ENCODE measurements around the gene TM9SF3. TPM values are rescaled to one million over a fixed set of nuclear protein-coding genes. Genes with fewer than 3 reads are reported as not detected.
A peak's percentile ranks its signal among the peaks of the same experiment; 100 is the strongest.

TM9SF3 gene
- total RNA-seq, 2 donors from 2014 or later = 74.1 to 165 TPM

DNA sequence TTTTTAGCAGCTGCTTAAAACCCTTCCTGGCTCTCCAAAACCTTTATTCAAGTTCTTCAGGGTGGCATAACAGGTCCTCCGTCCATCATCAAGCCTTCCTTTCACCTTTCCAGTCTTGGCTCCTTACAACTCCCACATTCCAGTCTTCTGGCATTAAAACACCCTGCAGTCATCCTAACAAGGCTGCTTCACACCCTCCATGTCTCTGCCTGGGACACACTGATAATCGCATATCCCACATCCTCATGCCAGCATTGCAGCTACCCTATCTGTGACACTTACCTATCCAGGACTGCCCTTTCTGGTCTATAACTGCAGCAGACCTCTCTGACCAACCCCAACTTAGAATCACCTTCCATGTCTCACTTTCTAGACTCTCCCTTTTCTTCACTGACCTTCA is 70.5 kb downstream of the TM9SF3 start:
- H3K4me3 ChIP-seq = no peak overlapping the region
- intact Hi-C loops (cut with DNase I) = no loop called here
- H3K4me1 ChIP-seq (replicated peaks) = no peaks in the 10 kb centered on the region
- H3K27ac ChIP-seq = no peak overlapping the region
- TF ChIP-seq POLR2AphosphoS5 (IDR thresholded peaks at IDR 0.05) (no peak), POLR2A (IDR thresholded peaks at IDR 0.05) (no peak)
- TF ChIP-seq, protein P1, sequence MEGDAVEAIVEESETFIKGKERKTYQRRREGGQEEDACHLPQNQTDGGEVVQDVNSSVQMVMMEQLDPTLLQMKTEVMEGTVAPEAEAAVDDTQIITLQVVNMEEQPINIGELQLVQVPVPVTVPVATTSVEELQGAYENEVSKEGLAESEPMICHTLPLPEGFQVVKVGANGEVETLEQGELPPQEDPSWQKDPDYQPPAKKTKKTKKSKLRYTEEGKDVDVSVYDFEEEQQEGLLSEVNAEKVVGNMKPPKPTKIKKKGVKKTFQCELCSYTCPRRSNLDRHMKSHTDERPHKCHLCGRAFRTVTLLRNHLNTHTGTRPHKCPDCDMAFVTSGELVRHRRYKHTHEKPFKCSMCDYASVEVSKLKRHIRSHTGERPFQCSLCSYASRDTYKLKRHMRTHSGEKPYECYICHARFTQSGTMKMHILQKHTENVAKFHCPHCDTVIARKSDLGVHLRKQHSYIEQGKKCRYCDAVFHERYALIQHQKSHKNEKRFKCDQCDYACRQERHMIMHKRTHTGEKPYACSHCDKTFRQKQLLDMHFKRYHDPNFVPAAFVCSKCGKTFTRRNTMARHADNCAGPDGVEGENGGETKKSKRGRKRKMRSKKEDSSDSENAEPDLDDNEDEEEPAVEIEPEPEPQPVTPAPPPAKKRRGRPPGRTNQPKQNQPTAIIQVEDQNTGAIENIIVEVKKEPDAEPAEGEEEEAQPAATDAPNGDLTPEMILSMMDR (IDR thresholded peaks at IDR 0.05) = no peak
- no peak for DNase-seq (ENCODE audit: low spot score)
- H3K36me3 ChIP-seq = no peaks in the 10 kb centered on the region
- no peaks in the 10 kb centered on the region for H3K27me3 ChIP-seq (replicated peaks; ENCODE audit: insufficient read depth)
- H3K9me3 ChIP-seq = no peaks in the 10 kb centered on the region
- 87% methylated on average over 2 of the region's 2 CpGs for WGBS

DNA sequence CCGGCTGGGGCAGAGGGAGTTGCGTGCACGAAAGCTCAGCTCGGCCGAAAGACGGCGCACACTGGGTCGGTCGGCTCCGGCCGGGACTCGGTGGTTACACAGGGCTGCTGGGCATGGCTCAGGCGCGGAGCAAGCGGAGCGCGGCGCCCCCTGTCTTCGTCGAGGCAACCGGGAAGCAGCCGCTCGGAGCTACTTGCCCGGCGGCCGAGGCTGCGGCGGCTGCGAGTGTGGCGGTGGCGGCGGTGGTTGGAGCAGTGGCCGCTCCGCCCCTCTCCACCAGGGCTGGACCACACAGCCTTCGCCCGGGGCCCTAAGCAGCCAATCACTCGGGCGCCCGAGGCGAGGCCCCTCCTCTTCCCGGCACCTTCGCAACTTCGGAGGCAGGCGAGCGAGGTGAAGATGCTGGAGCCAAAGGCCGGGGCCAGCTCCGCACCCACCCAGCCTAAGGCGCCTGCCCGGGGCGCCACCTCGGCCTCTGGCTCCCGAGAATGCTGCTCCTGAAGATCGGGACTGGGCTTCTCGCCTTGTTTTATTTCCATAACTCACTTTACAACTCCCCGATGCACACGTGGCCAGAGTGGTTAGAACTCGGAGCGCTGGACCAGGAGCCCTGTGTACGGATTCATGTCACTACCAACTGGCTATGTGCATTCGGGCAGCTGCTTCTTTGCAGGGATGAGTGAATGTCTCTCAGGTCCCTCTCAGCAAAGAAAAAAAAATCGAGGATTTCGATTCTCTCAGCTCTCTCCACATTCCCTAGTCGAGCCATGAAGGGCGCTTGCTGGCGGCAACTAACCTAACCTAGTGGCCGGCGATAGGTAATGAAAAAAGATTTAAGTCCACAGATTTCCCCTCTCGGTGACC is 72.9 kb downstream of the TM9SF3 start, which contains the start of gene TLL2:
Gene TLL2 (minus strand): TSS at position 229 of the 864 bp plus-strand sequence. CDS start 241 bp downstream, outside the sequence.
- H3K36me3 ChIP-seq = no peaks in the 10 kb centered on the region
- no peaks in the 10 kb centered on the region for H3K9me3 ChIP-seq
- no peaks in the 10 kb centered on the region for H3K27me3 ChIP-seq (replicated peaks; ENCODE audit: insufficient read depth)
- under 1% methylated on average over 42 of the region's 68 CpGs for whole genome bisulfite sequencing
- intact Hi-C loops (cut with DNase I) = loop anchor here (5.0 kb wide), 2 partner anchors 117 to 137 kb away; no protein-coding TSS in a partner anchor
- TF ChIP-seq, protein P1 (IDR thresholded peaks at IDR 0.05) = peak; percentile 19 to 90 (median 84)
- TF ChIP-seq POLR2AphosphoS5 (IDR thresholded peaks at IDR 0.05) (peak; percentile 61), POLR2A (IDR thresholded peaks at IDR 0.05) (peak; percentile 43)
- H3K4me1 ChIP-seq (replicated peaks) = no peaks in the 10 kb centered on the region
- DNase-seq (ENCODE audit: low spot score) = peak; percentile 87
- peak within 1 kb of the TSS; percentile 29 to 49 for H3K4me3 ChIP-seq
- peak within 1 kb of the TSS in 1 of 2 donors; percentile 18 for H3K27ac ChIP-seq

DNA sequence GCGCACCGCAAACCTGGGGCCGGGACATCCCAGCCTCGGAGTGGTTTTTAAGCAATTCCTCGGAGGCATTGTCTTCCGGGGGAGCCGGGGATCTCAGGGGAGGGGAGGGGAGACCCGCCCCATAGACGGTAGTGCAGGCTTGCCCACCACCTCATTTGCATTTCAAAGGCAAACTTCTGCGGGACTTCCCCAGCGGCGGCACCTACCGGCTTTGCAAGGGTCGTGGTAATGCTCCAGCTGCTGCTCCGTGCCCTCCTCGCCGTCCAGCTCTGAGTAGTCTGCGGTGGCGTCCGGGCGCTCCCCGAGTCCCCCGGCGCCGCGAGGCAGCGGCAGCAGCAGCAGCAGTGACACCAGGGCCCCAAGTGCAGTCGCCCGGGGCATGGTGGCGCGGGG is 73.5 kb downstream of the TM9SF3 start:
- no peaks in the 10 kb centered on the region for H3K27me3 ChIP-seq (replicated peaks; ENCODE audit: insufficient read depth)
- H3K36me3 ChIP-seq = no peaks in the 10 kb centered on the region
- H3K4me1 ChIP-seq (replicated peaks) = no peaks in the 10 kb centered on the region
- TF ChIP-seq, protein P1 (IDR thresholded peaks at IDR 0.05) = no peak
- TF ChIP-seq POLR2A (IDR thresholded peaks at IDR 0.05) (no peak), POLR2AphosphoS5 (IDR thresholded peaks at IDR 0.05) (no peak)
- peak overlapping the region; percentile 29 to 49 for H3K4me3 ChIP-seq
- intact Hi-C loops (cut with DNase I) = loop anchor here (5.0 kb wide), 2 partner anchors 116 to 136 kb away; no protein-coding TSS in a partner anchor
- WGBS = 1% methylated on average over 30 of the region's 31 CpGs
- no peak for DNase-seq (ENCODE audit: low spot score)
- peak overlapping the region in 1 of 2 donors; percentile 18 for H3K27ac ChIP-seq
- H3K9me3 ChIP-seq = no peaks in the 10 kb centered on the region

DNA sequence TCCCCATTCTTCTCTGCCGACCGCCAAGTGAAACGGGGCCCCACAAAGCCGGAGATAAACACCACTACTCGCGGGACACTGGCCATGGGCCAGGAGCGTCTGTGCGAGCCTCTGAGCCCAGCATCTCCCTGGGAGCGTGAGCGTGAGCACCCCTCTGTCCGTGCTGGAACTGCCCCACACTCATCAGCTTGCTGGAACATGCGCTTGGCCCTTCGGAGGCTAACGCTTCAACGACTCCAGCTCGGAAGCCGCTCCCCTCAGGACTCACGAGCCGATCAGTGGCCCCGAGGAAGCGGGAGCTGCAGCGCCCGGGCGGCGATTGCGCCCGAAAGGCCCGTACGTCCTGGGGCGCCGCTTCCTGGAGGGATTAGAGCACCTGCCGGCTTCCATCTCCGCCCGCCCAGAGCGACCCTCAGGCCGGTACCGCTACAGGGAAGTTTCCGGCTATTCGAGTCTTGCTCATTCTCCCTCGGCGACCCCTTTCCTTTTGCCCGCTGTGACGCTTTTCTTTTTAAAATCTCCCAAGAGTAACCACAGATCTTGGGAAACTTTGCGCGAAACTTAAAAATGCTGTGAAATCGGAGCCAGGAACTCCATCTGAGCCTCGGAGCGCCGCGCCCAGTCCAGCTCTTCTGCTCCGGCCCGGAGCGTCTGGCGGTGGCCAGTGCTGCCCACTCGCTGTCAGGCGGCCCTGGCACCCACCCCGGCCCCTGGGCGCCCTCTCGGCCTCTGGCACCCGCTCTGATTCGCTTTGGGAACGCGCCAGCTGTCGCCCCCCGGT is 74.1 kb downstream of the TM9SF3 start:
- TF ChIP-seq POLR2AphosphoS5 (IDR thresholded peaks at IDR 0.05) (no peak), POLR2A (IDR thresholded peaks at IDR 0.05) (no peak)
- TF ChIP-seq, protein P1 (IDR thresholded peaks at IDR 0.05) = no peak
- Histone ChIP-seq H3K4me3 (peak overlapping the region; percentile 29 to 49), H3K36me3 (no peaks in the 10 kb centered on the region), H3K9me3 (no peaks in the 10 kb centered on the region), H3K27me3 (replicated peaks; ENCODE audit: insufficient read depth) (no peaks in the 10 kb centered on the region), H3K4me1 (replicated peaks) (no peaks in the 10 kb centered on the region), H3K27ac (no peak overlapping the region)
- DNase-seq (ENCODE audit: low spot score) = no peak
- intact Hi-C loops (cut with DNase I) = loop anchor here (5.0 kb wide), 2 partner anchors 115 to 135 kb away; no protein-coding TSS in a partner anchor
- WGBS = 4% methylated on average over 65 of the region's 65 CpGs
